H9 (cell line): ENCODE measurements around the gene WNT10A. TPM values are rescaled to one million over a fixed set of nuclear protein-coding genes. Genes with fewer than 3 reads are reported as not detected.
A peak's percentile ranks its signal among the peaks of the same experiment; 100 is the strongest.

Experiments
- DNase-seq: peaks from one replicate; pipeline ENCODE4 v3.0.0-alpha.2; 2017
- H2AFZ ChIP-seq: one replicate; pipeline ENCODE4 v1.6.1; 2013; ENCODE audit warnings: mild to moderate bottlenecking, low read length, control low read depth, moderate library complexity
- H2AK5ac ChIP-seq: 2 replicates; pipeline ENCODE4 v1.6.1; 2013; ENCODE audit warnings: low read length, control low read depth, mixed read lengths; ENCODE audit not compliant: insufficient read length
- H2BK120ac ChIP-seq: one replicate; pipeline ENCODE4 v1.6.1; 2013; ENCODE audit warnings: low read depth, mild to moderate bottlenecking, low read length, control low read depth, inconsistent platforms; ENCODE audit not compliant: poor library complexity, severe bottlenecking
- H2BK12ac ChIP-seq: 2 replicates; pipeline ENCODE4 v1.6.1; 2013; ENCODE audit warnings: low read length, control low read depth, mixed read lengths, low read depth; ENCODE audit not compliant: insufficient read length
- H2BK15ac ChIP-seq: 2 replicates; pipeline ENCODE4 v1.6.1; 2013; ENCODE audit warnings: low read depth, low read length, control low read depth
- H2BK20ac ChIP-seq: one replicate; pipeline ENCODE4 v1.6.1; 2013; ENCODE audit warnings: low read depth, mild to moderate bottlenecking, low read length, control low read depth, inconsistent platforms; ENCODE audit not compliant: poor library complexity, severe bottlenecking
- H2BK5ac ChIP-seq: 2 replicates; pipeline ENCODE4 v1.6.1; 2013; ENCODE audit warnings: low read length, control low read depth, mixed read lengths; ENCODE audit not compliant: insufficient read length
- H3K14ac ChIP-seq: 2 replicates; pipeline ENCODE4 v1.6.1; 2013; ENCODE audit warnings: low read length, control low read depth; ENCODE audit not compliant: insufficient read depth
- H3K18ac ChIP-seq: 2 replicates; pipeline ENCODE4 v1.6.1; 2013; ENCODE audit warnings: low read depth, mild to moderate bottlenecking, mixed read lengths, low read length, control low read depth; ENCODE audit not compliant: insufficient read length
- H3K23ac ChIP-seq: 2 replicates; pipeline ENCODE4 v1.6.1; 2013; ENCODE audit warnings: low read length, control low read depth, mixed read lengths, low read depth; ENCODE audit not compliant: insufficient read length
- H3K23me2 ChIP-seq: 2 replicates; pipeline ENCODE4 v1.6.1; 2013; ENCODE audit warnings: low read depth, mild to moderate bottlenecking, mixed read lengths, low read length, control low read depth; ENCODE audit not compliant: insufficient read length, poor library complexity, severe bottlenecking
- H3K27ac ChIP-seq: 2 replicates; pipeline ENCODE4 v1.5.1; 2013; ENCODE audit warnings: low read length, control low read depth, mixed read lengths, low read depth; ENCODE audit not compliant: insufficient read length
- H3K27me3 ChIP-seq: 2 replicates; pipeline ENCODE4 v1.6.1; 2013; ENCODE audit warnings: low read length, control low read depth, inconsistent platforms; ENCODE audit not compliant: insufficient read depth
- H3K4ac ChIP-seq: 2 replicates; pipeline ENCODE4 v1.6.1; 2013; ENCODE audit warnings: low read depth, mild to moderate bottlenecking, control low read depth, inconsistent platforms, low read length, moderate library complexity
- H3K4me1 ChIP-seq: 2 replicates; pipeline ENCODE4 v1.6.1; 2013; ENCODE audit warnings: low read length, control low read depth, inconsistent platforms; ENCODE audit not compliant: insufficient read depth
- H3K4me2 ChIP-seq: 2 replicates; pipeline ENCODE4 v1.6.1; 2013; ENCODE audit warnings: low read length, control low read depth, mixed read lengths; ENCODE audit not compliant: insufficient read length, insufficient read depth
- H3K56ac ChIP-seq: 2 replicates; pipeline ENCODE4 v1.6.1; 2013; ENCODE audit warnings: low read depth, mild to moderate bottlenecking, mixed read lengths, low read length, control low read depth; ENCODE audit not compliant: insufficient read length
- H3K79me1 ChIP-seq: 2 replicates; pipeline ENCODE4 v1.6.1; 2013; ENCODE audit warnings: low read depth, mild to moderate bottlenecking, moderate library complexity, low read length, control low read depth, inconsistent platforms; ENCODE audit not compliant: insufficient read depth, poor library complexity, severe bottlenecking
- H3K79me2 ChIP-seq: 2 replicates; pipeline ENCODE4 v1.6.1; 2013; ENCODE audit warnings: low read length, control low read depth, inconsistent platforms; ENCODE audit not compliant: insufficient read depth
- H3K9ac ChIP-seq: 2 replicates; pipeline ENCODE4 v1.6.1; 2013; ENCODE audit warnings: low read length, control low read depth, mixed read lengths; ENCODE audit not compliant: insufficient read length; ENCODE audit errors: extremely low read depth
- H3K9me3 ChIP-seq: one replicate; pipeline ENCODE4 v1.6.1; 2013; ENCODE audit warnings: low read depth, low read length, inconsistent platforms; ENCODE audit not compliant: control insufficient read depth
- H3T11ph ChIP-seq: one replicate; pipeline ENCODE4 v1.6.1; 2013; ENCODE audit warnings: mild to moderate bottlenecking, low read length, control low read depth, inconsistent platforms
- H4K20me1 ChIP-seq: one replicate; pipeline ENCODE4 v1.6.1; 2013; ENCODE audit not compliant: control insufficient read depth, insufficient read length, insufficient read depth
- H4K5ac ChIP-seq: 2 replicates; pipeline ENCODE4 v1.6.1; 2013; ENCODE audit warnings: low read depth, mild to moderate bottlenecking, mixed read lengths, low read length, control low read depth; ENCODE audit not compliant: insufficient read length
- H4K8ac ChIP-seq: replicated peaks from 2 replicates; pipeline ENCODE4 v1.6.1; 2013; ENCODE audit warnings: low read length, control low read depth, mixed read lengths, low read depth; ENCODE audit not compliant: insufficient read length
- H4K91ac ChIP-seq: 2 replicates; pipeline ENCODE4 v1.6.1; 2013; ENCODE audit warnings: low read depth, mild to moderate bottlenecking, moderate library complexity, mixed read lengths, low read length, control low read depth; ENCODE audit not compliant: insufficient read length
- H3K27ac Mint-ChIP-seq, 3 experiments: 2 replicates in 2 of 3; 3 replicates in 1 of 3; pipeline ENCODE4 v1.8.0; 2020 to 2021; ENCODE audit warnings: mixed read lengths in 3 of 3, mild to moderate bottlenecking in 1 of 3, moderate library complexity in 1 of 3
- H3K27me3 Mint-ChIP-seq: 2 replicates; pipeline ENCODE4 v1.8.0; 2021; ENCODE audit warnings: low read depth, mild to moderate bottlenecking, moderate library complexity, mixed read lengths
- H3K36me3 Mint-ChIP-seq, 3 experiments: 2 replicates in 2 of 3; 3 replicates in 1 of 3; pipeline ENCODE4 v1.8.0; 2020 to 2021; ENCODE audit warnings: low read depth in 3 of 3, mixed read lengths in 3 of 3; ENCODE audit not compliant: insufficient read depth in 1 of 3
- H3K4me1 Mint-ChIP-seq, 2 experiments: 2 replicates each; pipeline ENCODE4 v1.8.0; 2020; ENCODE audit warnings: mixed read lengths in 2 of 2
- H3K4me3 Mint-ChIP-seq, 2 experiments: 2 replicates in 1 of 2; 3 replicates in 1 of 2; pipeline ENCODE4 v1.8.0; 2020 to 2021; ENCODE audit warnings: mild to moderate bottlenecking in 2 of 2, mixed read lengths in 2 of 2, moderate library complexity in 1 of 2
- H3K9me3 Mint-ChIP-seq, 2 experiments: 2 replicates in 1 of 2; 3 replicates in 1 of 2; pipeline ENCODE4 v1.8.0; 2020; ENCODE audit warnings: mild to moderate bottlenecking in 2 of 2, mixed read lengths in 2 of 2, moderate library complexity in 1 of 2
- WGBS: extraction: QIAGEN DNeasy Blood & Tissue Kit; methylation state at CpG from one replicate; pipeline ENCODE4 v1.1.7; 2013; ENCODE audit warnings: missing lambda C conversion rate, low lambda C conversion rate, mixed read lengths; ENCODE audit not compliant: insufficient read length; ENCODE audit errors: extremely low coverage; 5-methylcytosine and 5-hydroxymethylcytosine counted together
- total RNA-seq: library from RNA; stranded (reverse); gene quantifications from 2 replicates; pipeline ENCODE4 v1.2.1, GENCODE V29; 2021
- TF ChIP-seq, protein P1 (sequence below): fragments of 200-600 bp; sonication (generic); conservative IDR thresholded peaks from 3 replicates; pipeline ENCODE4 v1.8.0; 2021; ENCODE audit warnings: antibody characterized with exemption, mild to moderate bottlenecking

WNT10A gene
- total RNA-seq, 1 experiment from 2014 or later, result not detected

GRCh38 chr2:218898109-218898878 is 17.6 kb downstream of the WNT10A start:
- Histone ChIP-seq H4K91ac (no peak overlapping the region), H3K9me3 (no peaks in the 10 kb centered on the region), H3T11ph (no peak overlapping the region), H2BK5ac (no peak overlapping the region), H2AK5ac (no peak overlapping the region), H3K4me2 (peak overlapping the region; percentile 42), H3K23ac (no peak overlapping the region), H3K56ac (no peak overlapping the region), H2BK12ac (no peak overlapping the region), H2BK20ac (no peak overlapping the region), H2BK15ac (no peak overlapping the region), H3K27me3 (peaks cover 73% of the 10 kb centered on the region), H3K18ac (no peak overlapping the region), H4K8ac (no peak overlapping the region), H3K9ac (no peak overlapping the region), H2AFZ (no peak overlapping the region), H3K4ac (no peak overlapping the region), H4K5ac (no peak overlapping the region), H3K23me2 (peaks cover 2% of the 10 kb centered on the region), H3K79me2 (no peaks in the 10 kb centered on the region), H3K79me1 (no peaks in the 10 kb centered on the region), H3K4me1 (peaks cover 3% of the 10 kb centered on the region; the same call in 1 of the 2 replicates), H4K20me1 (no peaks in the 10 kb centered on the region), H2BK120ac (no peak overlapping the region), H3K14ac (no peak overlapping the region), H3K27ac (no peak overlapping the region)
- peak; percentile 91 for DNase-seq
- H3K36me3 Mint-ChIP-seq, result no peaks in the 10 kb centered on the region; a peak in 1 of 7 replicates
- TF ChIP-seq, protein P1, sequence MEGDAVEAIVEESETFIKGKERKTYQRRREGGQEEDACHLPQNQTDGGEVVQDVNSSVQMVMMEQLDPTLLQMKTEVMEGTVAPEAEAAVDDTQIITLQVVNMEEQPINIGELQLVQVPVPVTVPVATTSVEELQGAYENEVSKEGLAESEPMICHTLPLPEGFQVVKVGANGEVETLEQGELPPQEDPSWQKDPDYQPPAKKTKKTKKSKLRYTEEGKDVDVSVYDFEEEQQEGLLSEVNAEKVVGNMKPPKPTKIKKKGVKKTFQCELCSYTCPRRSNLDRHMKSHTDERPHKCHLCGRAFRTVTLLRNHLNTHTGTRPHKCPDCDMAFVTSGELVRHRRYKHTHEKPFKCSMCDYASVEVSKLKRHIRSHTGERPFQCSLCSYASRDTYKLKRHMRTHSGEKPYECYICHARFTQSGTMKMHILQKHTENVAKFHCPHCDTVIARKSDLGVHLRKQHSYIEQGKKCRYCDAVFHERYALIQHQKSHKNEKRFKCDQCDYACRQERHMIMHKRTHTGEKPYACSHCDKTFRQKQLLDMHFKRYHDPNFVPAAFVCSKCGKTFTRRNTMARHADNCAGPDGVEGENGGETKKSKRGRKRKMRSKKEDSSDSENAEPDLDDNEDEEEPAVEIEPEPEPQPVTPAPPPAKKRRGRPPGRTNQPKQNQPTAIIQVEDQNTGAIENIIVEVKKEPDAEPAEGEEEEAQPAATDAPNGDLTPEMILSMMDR, result peak; percentile 99
- peaks cover 17 to 33% of the 10 kb centered on the region in 2 experiments for H3K4me1 Mint-ChIP-seq
- no peak overlapping the region for H3K27ac Mint-ChIP-seq
- H3K4me3 Mint-ChIP-seq, result peak overlapping the region in 1 of 2 experiments; percentile 31; a peak in 3 of 5 replicates
- WGBS, result no CpG with 5 or more reads among the region's 52 CpGs
- H3K9me3 Mint-ChIP-seq, result peaks cover 0 to 6% of the 10 kb centered on the region in 2 experiments; a peak in 4 of 5 replicates
- peaks cover 98% of the 10 kb centered on the region for H3K27me3 Mint-ChIP-seq
